ENCODE measurements around the gene VSIG2. TPM values are rescaled to one million over a fixed set of nuclear protein-coding genes. Genes with fewer than 3 reads are reported as not detected.

Gene VSIG2
- total RNA-seq, 3 donors from 2014 or later (not counting 1 experiment from before 2014, with no cell fraction given): not detected

GRCh38 chr11:124743050-124743449, 9.0 kb downstream of the VSIG2 start:
- Mint-ChIP-seq H3K27ac (no peak overlapping the region), H3K9me3 (no peaks in the 10 kb centered on the region), H3K36me3 (no peaks in the 10 kb centered on the region), H3K27me3 (ENCODE audit: low read depth in 2 of 2) (peaks cover 33 to 45% of the 10 kb centered on the region in 2 donors), H3K4me3 (no peak overlapping the region), H3K4me1 (peaks cover 7 to 28% of the 10 kb centered on the region in 2 donors)
- ATAC-seq (no peak), DNase-seq (no peak)
- Histone ChIP-seq H3K4me3 (ENCODE audit: low read length) (no peak overlapping the region), H3K4me1 (ENCODE audit: control insufficient read depth, insufficient read depth, low read length) (peaks cover 32% of the 10 kb centered on the region), H3K27me3 (ENCODE audit: control insufficient read depth, insufficient read depth, low read length) (peaks cover 10% of the 10 kb centered on the region), H3K27ac (ENCODE audit: low read length) (no peak overlapping the region), H3K9me3 (ENCODE audit: control insufficient read depth, insufficient read depth, low read length) (no peaks in the 10 kb centered on the region), H3K36me3 (ENCODE audit: control insufficient read depth, insufficient read depth, low read length) (no peaks in the 10 kb centered on the region)
- TF ChIP-seq CTCF (IDR thresholded peaks at IDR 0.05): no peak
- WGBS (ENCODE audit: insufficient coverage): 90% methylated on average over 3 of the region's 6 CpGs
- intact Hi-C loops (cut with micrococcal nuclease): no loop called here

- WGBS (ENCODE audit: insufficient coverage): 86% methylated on average over 2 of the region's 2 CpGs
- no peak overlapping the region for H3K27ac Mint-ChIP-seq
- peaks cover 32% of the 10 kb centered on the region for H3K4me1 ChIP-seq (ENCODE audit: control insufficient read depth, insufficient read depth, low read length)
These were observed 9.5 kb downstream of the VSIG2 start for GRCh38 chr11:124742555-124742954.

GRCh38 chr11:124740277-124740882, 11.7 kb downstream of the VSIG2 start:
- H3K4me1 ChIP-seq (ENCODE audit: control insufficient read depth, insufficient read depth, low read length): peaks cover 16% of the 10 kb centered on the region
- peak overlapping the region; percentile 84 for H3K4me3 Mint-ChIP-seq

More at GRCh38 chr11:124742555-124742954, 9.5 kb downstream of the VSIG2 start:
- ATAC-seq (no peak), DNase-seq (no peak)
- no peak for TF ChIP-seq CTCF (IDR thresholded peaks at IDR 0.05)
- Histone ChIP-seq H3K4me3 (ENCODE audit: low read length) (no peak overlapping the region), H3K9me3 (ENCODE audit: control insufficient read depth, insufficient read depth, low read length) (no peaks in the 10 kb centered on the region), H3K27me3 (ENCODE audit: control insufficient read depth, insufficient read depth, low read length) (peaks cover 10% of the 10 kb centered on the region), H3K27ac (ENCODE audit: low read length) (no peak overlapping the region), H3K36me3 (ENCODE audit: control insufficient read depth, insufficient read depth, low read length) (no peaks in the 10 kb centered on the region)
- peaks cover 36 to 47% of the 10 kb centered on the region in 2 donors for H3K27me3 Mint-ChIP-seq (ENCODE audit: low read depth in 2 of 2)
- H3K36me3 Mint-ChIP-seq: no peaks in the 10 kb centered on the region
- intact Hi-C loops (cut with micrococcal nuclease): no loop called here
- no peak overlapping the region for H3K4me3 Mint-ChIP-seq
- H3K9me3 Mint-ChIP-seq: no peaks in the 10 kb centered on the region
- H3K4me1 Mint-ChIP-seq: peaks cover 7 to 28% of the 10 kb centered on the region in 2 donors

More at GRCh38 chr11:124740277-124740882, 11.7 kb downstream of the VSIG2 start:
- Histone ChIP-seq H3K36me3 (ENCODE audit: control insufficient read depth, insufficient read depth, low read length) (no peaks in the 10 kb centered on the region), H3K27me3 (ENCODE audit: control insufficient read depth, insufficient read depth, low read length) (peaks cover 10% of the 10 kb centered on the region), H3K27ac (ENCODE audit: low read length) (no peak overlapping the region), H3K4me3 (ENCODE audit: low read length) (peak overlapping the region; percentile 48), H3K9me3 (ENCODE audit: control insufficient read depth, insufficient read depth, low read length) (no peaks in the 10 kb centered on the region)
- Mint-ChIP-seq H3K36me3 (no peaks in the 10 kb centered on the region), H3K27ac (no peak overlapping the region), H3K27me3 (ENCODE audit: low read depth in 2 of 2) (peaks cover 50 to 58% of the 10 kb centered on the region in 2 donors), H3K9me3 (no peaks in the 10 kb centered on the region), H3K4me1 (peaks cover 7 to 21% of the 10 kb centered on the region in 2 donors)
- intact Hi-C loops (cut with micrococcal nuclease): no loop called here
- DNase-seq: peak; percentile 43 to 77
- WGBS (ENCODE audit: insufficient coverage): 2% methylated on average over 37 of the region's 37 CpGs
- peak; percentile 59 for TF ChIP-seq CTCF (IDR thresholded peaks at IDR 0.05)
- ATAC-seq: peak; percentile 49 to 66 (median 62)

Measured in natural killer cell (primary cell).